ENCODE measurements around the gene PRKAR1A.

PRKAR1A gene

GRCh38 chr17:68560966-68561720 is 48.9 kb downstream of the PRKAR1A start:
- Histone ChIP-seq H2BK15ac (ENCODE audit: low read depth, poor library complexity, severe bottlenecking) (no peak overlapping the region), H3K4ac (ENCODE audit: low read depth in 1 of 2, low read length in 2 of 2) (no peak overlapping the region), H2AK5ac (ENCODE audit: low read length, severe bottlenecking) (no peak overlapping the region), H2BK5ac (ENCODE audit: low read depth, low read length, poor library complexity, severe bottlenecking) (no peak overlapping the region), H3K4me3 (ENCODE audit: insufficient read depth in 1 of 2, low read depth in 1 of 2, low read length in 2 of 2) (no peak overlapping the region), H3K23ac (ENCODE audit: low read length in 2 of 2) (no peak overlapping the region), H4K8ac (ENCODE audit: low read length) (no peak overlapping the region), H3K9ac (ENCODE audit: low read length) (no peak overlapping the region), H3K4me1 (ENCODE audit: control insufficient read depth, insufficient read depth, low read depth, low read length) (no peaks in the 10 kb centered on the region), H3K27me3 (ENCODE audit: control insufficient read depth in 1 of 2, insufficient read depth in 1 of 2, low read length in 2 of 2) (peaks cover 0 to 13% of the 10 kb centered on the region in 2 experiments), H3K14ac (ENCODE audit: low read length in 2 of 2) (no peak overlapping the region), H3K79me1 (replicated peaks; ENCODE audit: low read length, poor library complexity, severe bottlenecking) (no peaks in the 10 kb centered on the region), H2AFZ (ENCODE audit: low read depth, low read length) (no peak overlapping the region), H2BK120ac (ENCODE audit: low read depth, low read length) (no peak overlapping the region), H3K18ac (ENCODE audit: low read depth in 1 of 2, low read length in 2 of 2) (no peak overlapping the region), H3K4me2 (ENCODE audit: low read length, poor library complexity, severe bottlenecking) (no peak overlapping the region), H3K27ac (ENCODE audit: low read length, poor library complexity, severe bottlenecking) (no peak overlapping the region), H3K9me3 (ENCODE audit: control insufficient read depth, low read length) (no peaks in the 10 kb centered on the region), H4K91ac (ENCODE audit: low read length) (no peak overlapping the region), H3K36me3 (ENCODE audit: control insufficient read depth in 1 of 2, insufficient read depth in 2 of 2, low read depth in 1 of 2, low read length in 2 of 2) (peaks cover 0 to 65% of the 10 kb centered on the region in 2 experiments), H2BK12ac (ENCODE audit: low read length in 2 of 2) (no peak overlapping the region)
- DNase-seq = no peak
- no CpG with 5 or more reads among the region's 3 CpGs for WGBS

- Histone ChIP-seq H3K4me1 (ENCODE audit: control insufficient read depth, insufficient read depth, low read depth, low read length) (no peaks in the 10 kb centered on the region), H3K23ac (ENCODE audit: low read length in 2 of 2) (no peak overlapping the region), H2AFZ (ENCODE audit: low read depth, low read length) (no peak overlapping the region), H3K18ac (ENCODE audit: low read depth in 1 of 2, low read length in 2 of 2) (no peak overlapping the region), H2AK5ac (ENCODE audit: low read length, severe bottlenecking) (no peak overlapping the region), H4K91ac (ENCODE audit: low read length) (no peak overlapping the region), H2BK120ac (ENCODE audit: low read depth, low read length) (no peak overlapping the region), H3K14ac (ENCODE audit: low read length in 2 of 2) (no peak overlapping the region), H3K4me2 (ENCODE audit: low read length, poor library complexity, severe bottlenecking) (no peak overlapping the region), H3K27ac (ENCODE audit: low read length, poor library complexity, severe bottlenecking) (no peak overlapping the region), H2BK12ac (ENCODE audit: low read length in 2 of 2) (no peak overlapping the region), H3K27me3 (ENCODE audit: control insufficient read depth in 1 of 2, insufficient read depth in 1 of 2, low read length in 2 of 2) (peaks cover 0 to 24% of the 10 kb centered on the region in 2 experiments), H3K79me1 (replicated peaks; ENCODE audit: low read length, poor library complexity, severe bottlenecking) (no peaks in the 10 kb centered on the region), H2BK5ac (ENCODE audit: low read depth, low read length, poor library complexity, severe bottlenecking) (no peak overlapping the region), H3K9ac (ENCODE audit: low read length) (no peak overlapping the region), H2BK15ac (ENCODE audit: low read depth, poor library complexity, severe bottlenecking) (no peak overlapping the region), H3K9me3 (ENCODE audit: control insufficient read depth, low read length) (no peaks in the 10 kb centered on the region), H3K4me3 (ENCODE audit: insufficient read depth in 1 of 2, low read depth in 1 of 2, low read length in 2 of 2) (no peak overlapping the region), H3K36me3 (ENCODE audit: control insufficient read depth in 1 of 2, insufficient read depth in 2 of 2, low read depth in 1 of 2, low read length in 2 of 2) (peaks cover 0 to 67% of the 10 kb centered on the region in 2 experiments), H3K4ac (ENCODE audit: low read depth in 1 of 2, low read length in 2 of 2) (no peak overlapping the region), H4K8ac (ENCODE audit: low read length) (no peak overlapping the region)
- WGBS = 96% methylated on average over 4 of the region's 4 CpGs
- DNase-seq = no peak
Measured at GRCh38 chr17:68562736-68563135, 50.5 kb downstream of the PRKAR1A start.

- Histone ChIP-seq H3K4me2 (ENCODE audit: low read length, poor library complexity, severe bottlenecking) (no peak overlapping the region), H3K36me3 (ENCODE audit: control insufficient read depth in 1 of 2, insufficient read depth in 2 of 2, low read depth in 1 of 2, low read length in 2 of 2) (peaks cover 0 to 66% of the 10 kb centered on the region in 2 experiments), H3K4me1 (ENCODE audit: control insufficient read depth, insufficient read depth, low read depth, low read length) (no peaks in the 10 kb centered on the region), H3K27ac (ENCODE audit: low read length, poor library complexity, severe bottlenecking) (no peak overlapping the region), H3K9ac (ENCODE audit: low read length) (no peak overlapping the region), H3K23ac (ENCODE audit: low read length in 2 of 2) (no peak overlapping the region), H3K9me3 (ENCODE audit: control insufficient read depth, low read length) (no peaks in the 10 kb centered on the region), H2BK12ac (ENCODE audit: low read length in 2 of 2) (no peak overlapping the region), H3K27me3 (ENCODE audit: control insufficient read depth in 1 of 2, insufficient read depth in 1 of 2, low read length in 2 of 2) (peaks cover 0 to 27% of the 10 kb centered on the region in 2 experiments), H3K4ac (ENCODE audit: low read depth in 1 of 2, low read length in 2 of 2) (no peak overlapping the region), H2BK5ac (ENCODE audit: low read depth, low read length, poor library complexity, severe bottlenecking) (no peak overlapping the region), H4K8ac (ENCODE audit: low read length) (no peak overlapping the region), H3K18ac (ENCODE audit: low read depth in 1 of 2, low read length in 2 of 2) (no peak overlapping the region), H3K79me1 (replicated peaks; ENCODE audit: low read length, poor library complexity, severe bottlenecking) (no peaks in the 10 kb centered on the region), H2AFZ (ENCODE audit: low read depth, low read length) (no peak overlapping the region), H3K4me3 (ENCODE audit: insufficient read depth in 1 of 2, low read depth in 1 of 2, low read length in 2 of 2) (no peak overlapping the region), H3K14ac (ENCODE audit: low read length in 2 of 2) (no peak overlapping the region), H2AK5ac (ENCODE audit: low read length, severe bottlenecking) (no peak overlapping the region), H2BK120ac (ENCODE audit: low read depth, low read length) (no peak overlapping the region), H2BK15ac (ENCODE audit: low read depth, poor library complexity, severe bottlenecking) (no peak overlapping the region), H4K91ac (ENCODE audit: low read length) (peak overlapping the region; percentile 28)
- 85% methylated on average over 7 of the region's 8 CpGs for WGBS
- DNase-seq = no peak
Measured at GRCh38 chr17:68564415-68565111, 52.3 kb downstream of the PRKAR1A start.

GRCh38 chr17:68565661-68566441 is 53.6 kb downstream of the PRKAR1A start:
- H2AK5ac ChIP-seq (ENCODE audit: low read length, severe bottlenecking) = no peak overlapping the region
- H3K18ac ChIP-seq (ENCODE audit: low read depth in 1 of 2, low read length in 2 of 2) = no peak overlapping the region
- H3K4me1 ChIP-seq (ENCODE audit: control insufficient read depth, insufficient read depth, low read depth, low read length) = no peaks in the 10 kb centered on the region
- no peak overlapping the region for H2BK120ac ChIP-seq (ENCODE audit: low read depth, low read length)
- H4K8ac ChIP-seq (ENCODE audit: low read length) = no peak overlapping the region
- H3K79me1 ChIP-seq (replicated peaks; ENCODE audit: low read length, poor library complexity, severe bottlenecking) = no peaks in the 10 kb centered on the region
- H3K23ac ChIP-seq (ENCODE audit: low read length in 2 of 2) = no peak overlapping the region
- H3K27ac ChIP-seq (ENCODE audit: low read length, poor library complexity, severe bottlenecking) = no peak overlapping the region
- H3K9ac ChIP-seq (ENCODE audit: low read length) = peak overlapping the region; percentile 40
- H2BK15ac ChIP-seq (ENCODE audit: low read depth, poor library complexity, severe bottlenecking) = no peak overlapping the region
- no peak overlapping the region for H2AFZ ChIP-seq (ENCODE audit: low read depth, low read length)
- H4K91ac ChIP-seq (ENCODE audit: low read length) = no peak overlapping the region
- peak overlapping the region in 1 of 2 experiments; percentile 51 for H3K4ac ChIP-seq (ENCODE audit: low read depth in 1 of 2, low read length in 2 of 2)
- DNase-seq = no peak
- no peak overlapping the region for H2BK5ac ChIP-seq (ENCODE audit: low read depth, low read length, poor library complexity, severe bottlenecking)
- no peak overlapping the region for H3K4me3 ChIP-seq (ENCODE audit: insufficient read depth in 1 of 2, low read depth in 1 of 2, low read length in 2 of 2)
- H3K14ac ChIP-seq (ENCODE audit: low read length in 2 of 2) = no peak overlapping the region
- WGBS = 81% methylated on average over 3 of the region's 3 CpGs
- H3K4me2 ChIP-seq (ENCODE audit: low read length, poor library complexity, severe bottlenecking) = no peak overlapping the region
- H2BK12ac ChIP-seq (ENCODE audit: low read length in 2 of 2) = no peak overlapping the region
- no peaks in the 10 kb centered on the region for H3K9me3 ChIP-seq (ENCODE audit: control insufficient read depth, low read length)
- H3K27me3 ChIP-seq (ENCODE audit: control insufficient read depth in 1 of 2, insufficient read depth in 1 of 2, low read length in 2 of 2) = peaks cover 0 to 27% of the 10 kb centered on the region in 2 experiments
- H3K36me3 ChIP-seq (ENCODE audit: control insufficient read depth in 1 of 2, insufficient read depth in 2 of 2, low read depth in 1 of 2, low read length in 2 of 2) = peaks cover 0 to 64% of the 10 kb centered on the region in 2 experiments

All from mesenchymal stem cell (in vitro differentiated cells and primary cell).